Stimulated activated naive CD8-positive, alpha-beta T cell treated with anti-CD3 and anti-CD28 coated beads, Interleukin-15, Interleukin-2, amounts not matched to agents 100 U/mL and 50 U/mL, for 24 hours (primary cell): ENCODE measurements around the gene U2AF2.

ENCODE experiments used
- ATAC-seq: fragments of 150-1000 bp; cut with Tn5 transposase; one replicate; pipeline ENCODE4 v1.10.0; 2021
- DNase-seq: peaks from one replicate; pipeline ENCODE4 v3.0.0; 2021

The U2AF2 gene

GRCh38 chr19:55656988-55657747 is 2.3 kb downstream of the U2AF2 start:
- no peak for ATAC-seq
- DNase-seq, result no peak

DNA sequence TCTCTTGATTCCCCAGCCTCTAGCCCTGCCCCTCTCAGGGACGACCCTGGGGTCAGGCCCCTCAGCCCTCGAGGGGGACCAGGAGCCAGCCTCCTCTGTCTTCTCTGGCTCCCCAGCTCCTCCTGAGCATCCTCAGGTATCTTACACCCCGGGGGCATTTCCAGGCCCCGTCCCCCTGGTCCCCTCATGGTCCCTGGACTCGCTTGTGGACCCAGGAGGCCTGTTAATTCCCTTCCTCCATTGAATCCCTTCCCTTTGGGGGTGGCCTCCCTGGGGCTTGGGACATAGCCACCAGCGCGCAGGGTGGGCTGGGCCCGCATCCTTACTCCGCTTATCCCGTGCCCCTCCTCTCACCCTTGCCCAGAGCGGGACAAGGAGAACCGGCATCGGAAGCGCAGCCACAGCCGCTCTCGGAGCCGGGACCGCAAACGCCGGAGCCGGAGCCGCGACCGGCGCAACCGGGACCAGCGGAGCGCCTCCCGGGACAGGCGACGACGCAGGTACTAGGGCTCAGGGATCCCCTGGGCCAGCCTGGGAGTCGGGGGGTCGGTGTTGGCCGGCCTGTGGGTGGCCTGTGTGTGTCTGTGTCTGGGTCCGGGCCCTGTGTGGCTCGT is 4.1 kb downstream of the U2AF2 start:
- DNase-seq, result no peak
- no peak for ATAC-seq

DNA sequence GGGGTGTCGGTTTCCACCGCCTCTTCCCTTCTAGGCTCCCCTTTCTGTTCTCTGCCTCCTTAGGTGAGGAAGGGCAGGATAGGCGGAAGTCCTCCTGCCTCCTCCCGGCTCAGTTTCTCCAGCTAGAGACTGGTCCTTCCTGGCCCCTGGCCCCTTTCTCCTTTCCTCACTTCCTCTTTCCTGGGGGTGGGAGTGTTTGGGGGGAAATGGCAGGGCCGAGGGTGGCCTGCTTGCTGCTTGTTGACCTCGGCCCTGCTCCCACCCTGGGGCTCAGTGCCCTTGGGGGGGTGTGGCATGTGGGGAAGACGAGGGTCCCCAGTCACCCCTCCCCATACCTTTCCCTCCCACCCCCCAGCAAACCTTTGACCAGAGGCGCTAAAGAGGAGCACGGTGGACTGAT is 5.0 kb downstream of the U2AF2 start:
- ATAC-seq, result no peak
- no peak for DNase-seq

DNA sequence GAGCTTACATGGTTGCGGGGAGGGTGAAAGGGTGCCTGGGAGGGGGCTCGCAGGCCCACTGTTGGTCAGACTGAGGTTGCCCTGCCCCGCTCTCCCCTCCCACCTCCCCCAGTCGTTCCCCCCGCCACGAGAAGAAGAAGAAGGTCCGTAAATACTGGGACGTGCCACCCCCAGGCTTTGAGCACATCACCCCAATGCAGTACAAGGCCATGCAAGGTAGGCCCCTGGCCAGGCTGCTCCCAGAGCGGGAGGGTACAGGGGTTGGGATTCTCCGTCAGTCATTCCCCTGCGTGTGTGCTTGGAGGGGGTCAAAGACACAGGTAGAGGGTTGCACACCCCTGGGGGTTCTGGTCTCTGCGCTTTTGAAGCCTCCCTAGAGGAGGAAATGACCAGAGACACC is 5.6 kb downstream of the U2AF2 start:
- ATAC-seq, result no peak
- DNase-seq, result no peak

GRCh38 chr19:55660991-55661390 is 6.2 kb downstream of the U2AF2 start:
- ATAC-seq (no peak), DNase-seq (no peak)

DNA sequence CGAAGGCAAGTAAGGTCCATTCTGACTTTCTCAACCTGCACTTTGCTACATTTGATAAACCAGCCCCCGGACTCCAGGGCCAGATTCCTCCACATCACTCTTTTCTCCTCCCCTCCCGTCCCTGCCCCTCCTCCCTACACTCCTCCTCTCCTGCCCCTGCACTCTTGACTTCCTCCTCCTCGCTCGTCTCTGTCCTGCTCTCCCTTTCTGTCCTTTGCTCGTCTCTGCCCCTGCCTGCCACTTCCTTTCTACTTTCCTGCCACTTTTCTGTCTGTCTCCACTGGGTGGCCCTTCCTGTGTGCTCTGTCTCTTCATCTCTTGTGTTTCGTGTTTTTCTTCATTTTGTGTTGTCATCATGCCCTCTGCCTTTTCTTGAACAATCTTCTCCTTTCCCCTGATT is 7.0 kb downstream of the U2AF2 start:
- ATAC-seq (no peak), DNase-seq (no peak)

- ATAC-seq (no peak), DNase-seq (no peak)
Measured at GRCh38 chr19:55663846-55664536, 9.2 kb downstream of the U2AF2 start.

DNA sequence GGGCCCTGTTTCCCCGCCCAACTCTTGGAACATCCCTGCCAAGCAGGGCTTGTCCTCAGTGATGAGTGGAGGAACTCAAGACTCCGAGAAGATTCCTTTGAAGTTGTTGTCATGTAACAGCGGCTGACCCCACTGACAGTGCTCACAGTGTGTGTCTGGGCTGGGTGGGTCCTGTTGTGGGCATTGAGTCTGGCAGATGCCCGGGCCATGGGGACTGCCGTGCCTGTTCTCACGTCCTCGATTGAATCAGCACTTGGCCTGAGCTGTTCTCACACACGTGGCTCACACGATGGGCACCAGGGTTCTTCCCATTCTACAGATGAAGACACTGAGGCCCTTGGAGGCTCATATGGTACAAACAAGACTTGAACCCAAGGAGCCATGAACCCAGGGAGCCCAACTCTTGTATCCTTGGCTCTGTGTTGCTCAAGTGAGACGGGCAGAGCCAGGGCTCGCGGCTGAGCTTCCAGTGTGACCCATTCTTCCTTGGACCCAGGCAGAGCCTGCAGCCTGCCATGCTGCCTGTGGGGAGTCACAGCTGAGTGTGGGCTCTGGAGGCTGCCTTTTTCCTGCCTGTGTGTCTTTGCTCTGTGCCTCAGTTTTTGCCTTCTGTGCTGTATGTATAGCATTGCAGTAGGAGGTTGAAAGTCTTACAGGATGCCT is 11.6 kb downstream of the U2AF2 start:
- DNase-seq (no peak), ATAC-seq (no peak)

GRCh38 chr19:55667006-55667381 is 12.2 kb downstream of the U2AF2 start:
- ATAC-seq (no peak), DNase-seq (no peak)

DNA sequence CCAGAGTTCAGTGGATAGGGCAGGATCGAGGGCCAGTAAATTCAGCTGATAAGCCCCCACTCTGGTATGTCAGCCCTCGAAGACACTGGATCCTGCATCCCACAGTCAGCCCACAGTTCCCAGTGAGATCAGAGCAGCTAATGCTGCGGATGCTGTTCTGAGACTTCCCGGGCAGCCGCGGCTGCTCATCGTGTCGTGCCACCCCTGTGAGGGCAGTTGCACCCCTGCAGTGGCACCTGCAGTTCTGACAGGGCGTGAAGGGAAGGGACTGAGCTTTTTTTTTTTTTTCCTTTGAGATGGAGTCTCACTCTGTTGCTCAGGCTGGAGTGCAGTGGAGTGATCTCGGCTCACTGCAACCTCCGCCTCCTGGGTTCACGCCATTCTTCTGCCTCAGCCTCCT is 12.7 kb downstream of the U2AF2 start:
- ATAC-seq (no peak), DNase-seq (no peak)

- DNase-seq (no peak), ATAC-seq (no peak)
Measured at GRCh38 chr19:55667958-55668357, 13.1 kb downstream of the U2AF2 start.

DNA sequence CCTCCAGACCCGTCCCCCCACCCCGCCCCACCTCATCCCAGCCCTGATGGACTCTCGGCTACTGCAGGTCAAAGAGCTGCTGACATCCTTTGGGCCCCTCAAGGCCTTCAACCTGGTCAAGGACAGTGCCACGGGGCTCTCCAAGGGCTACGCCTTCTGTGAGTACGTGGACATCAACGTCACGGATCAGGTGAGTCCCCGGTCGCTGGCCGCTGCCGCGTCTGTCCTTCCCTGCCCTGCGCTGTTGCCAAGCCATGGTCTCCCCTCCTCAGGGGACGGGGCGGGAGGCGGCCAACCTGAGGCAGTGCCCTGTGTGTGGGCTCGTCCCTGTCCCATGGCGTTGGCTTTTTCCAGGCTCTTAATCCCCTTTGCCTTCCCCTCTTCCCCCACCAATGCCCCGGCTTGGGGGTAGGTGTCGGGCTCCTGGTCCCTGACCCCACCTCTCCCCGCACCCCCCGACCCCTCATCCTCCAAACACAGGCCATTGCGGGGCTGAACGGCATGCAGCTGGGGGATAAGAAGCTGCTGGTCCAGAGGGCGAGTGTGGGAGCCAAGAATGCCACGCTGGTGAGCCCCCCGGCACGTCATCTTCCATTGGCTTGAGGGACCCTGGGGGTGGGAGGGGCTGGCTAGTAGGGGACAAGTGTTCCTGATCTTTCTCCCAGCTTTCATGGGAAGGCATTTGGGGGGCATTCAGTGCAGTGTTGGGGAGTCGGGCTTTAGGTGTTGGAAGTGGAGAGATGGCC is 13.9 kb downstream of the U2AF2 start:
- DNase-seq (no peak), ATAC-seq (no peak)

DNA sequence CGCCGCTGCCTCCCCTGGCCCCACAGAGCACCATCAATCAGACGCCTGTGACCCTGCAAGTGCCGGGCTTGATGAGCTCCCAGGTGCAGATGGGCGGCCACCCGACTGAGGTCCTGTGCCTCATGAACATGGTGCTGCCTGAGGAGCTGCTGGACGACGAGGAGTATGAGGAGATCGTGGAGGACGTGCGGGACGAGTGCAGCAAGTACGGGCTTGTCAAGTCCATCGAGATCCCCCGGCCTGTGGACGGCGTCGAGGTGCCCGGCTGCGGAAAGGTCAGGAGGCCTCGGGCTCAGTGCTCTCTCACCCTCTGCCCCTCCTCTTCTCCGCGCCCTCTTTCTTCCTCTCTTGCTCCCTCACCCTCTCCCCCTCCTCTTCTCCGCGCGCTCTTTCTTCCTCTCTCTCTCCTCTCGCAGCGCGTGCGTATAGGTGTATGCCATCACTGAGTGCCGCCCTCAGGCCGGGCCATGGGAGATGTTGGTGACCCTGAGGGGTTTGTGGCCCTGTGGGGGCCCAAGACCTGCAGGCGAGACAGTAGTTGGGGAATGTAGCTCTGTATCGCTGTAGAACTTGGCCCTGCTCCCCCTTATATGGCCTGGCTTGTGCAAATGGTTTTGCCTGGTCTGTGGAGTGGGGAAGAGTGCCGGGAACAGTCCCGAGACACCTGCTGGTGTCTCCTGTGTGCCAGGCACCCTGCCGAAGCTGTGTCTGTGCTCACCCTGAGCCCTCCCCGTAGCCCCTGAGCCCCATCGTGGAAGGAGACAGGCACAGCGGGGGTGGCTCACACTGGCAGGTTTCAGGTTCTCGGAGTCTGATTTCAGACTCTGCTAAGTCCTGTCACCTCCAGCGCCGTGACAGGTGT is 14.8 kb downstream of the U2AF2 start:
- DNase-seq (no peak), ATAC-seq (no peak)

DNA sequence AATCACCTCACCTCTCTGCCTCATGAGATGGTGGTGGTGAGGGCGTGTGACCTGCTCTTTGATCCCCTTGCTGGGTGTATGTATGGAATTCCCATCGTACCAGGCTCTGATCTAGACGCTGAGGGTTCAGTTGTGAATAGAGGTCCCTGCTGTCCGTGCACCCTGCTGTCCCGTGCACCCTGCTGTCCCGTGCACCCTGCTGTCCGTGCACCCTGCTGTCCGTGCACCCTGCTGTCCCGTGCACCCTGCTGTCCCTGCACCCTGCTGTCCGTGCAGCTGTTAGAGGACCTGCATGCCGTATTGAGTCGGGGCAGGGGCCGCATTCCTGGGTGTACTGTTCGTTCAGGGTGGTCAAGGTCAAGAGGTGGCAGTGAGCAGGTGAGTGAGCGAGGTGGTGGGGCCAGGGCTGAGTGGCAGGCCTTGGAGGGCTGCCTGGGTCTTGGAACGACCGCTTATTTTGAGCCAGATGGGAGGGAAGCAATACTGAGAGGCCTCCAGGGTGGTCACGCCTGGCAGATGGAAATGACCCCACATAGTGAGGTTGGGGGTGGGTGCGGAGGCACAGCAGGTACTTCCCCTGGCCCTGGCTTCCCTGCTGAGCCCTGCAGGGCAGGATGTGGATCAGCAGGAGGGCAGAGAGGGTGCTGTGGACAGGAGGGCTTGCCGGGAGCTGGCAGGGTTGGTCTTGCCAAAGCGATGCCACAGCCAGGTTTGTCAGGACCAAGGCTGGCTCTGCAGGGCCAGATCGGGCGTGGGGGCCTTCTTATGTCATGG is 15.6 kb downstream of the U2AF2 start:
- DNase-seq (peak; percentile 22), ATAC-seq (no peak)

DNA sequence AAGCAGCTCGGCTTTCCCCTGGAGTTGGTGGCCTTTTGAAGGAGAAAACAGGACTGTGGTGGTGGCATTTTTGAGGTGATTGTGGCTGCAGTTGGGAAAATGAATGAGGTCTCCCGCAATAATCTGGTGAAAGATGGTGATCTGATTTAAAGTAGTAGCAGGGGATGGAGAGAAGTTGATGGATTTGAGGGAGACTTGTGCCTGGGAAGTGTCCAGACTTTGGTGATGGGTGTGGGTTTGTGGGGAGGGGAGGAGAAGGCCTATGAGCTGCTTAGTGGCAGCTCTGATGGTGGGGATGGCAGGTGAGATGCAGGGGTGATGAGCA is 16.2 kb downstream of the U2AF2 start:
- ATAC-seq, result no peak
- no peak for DNase-seq

DNA sequence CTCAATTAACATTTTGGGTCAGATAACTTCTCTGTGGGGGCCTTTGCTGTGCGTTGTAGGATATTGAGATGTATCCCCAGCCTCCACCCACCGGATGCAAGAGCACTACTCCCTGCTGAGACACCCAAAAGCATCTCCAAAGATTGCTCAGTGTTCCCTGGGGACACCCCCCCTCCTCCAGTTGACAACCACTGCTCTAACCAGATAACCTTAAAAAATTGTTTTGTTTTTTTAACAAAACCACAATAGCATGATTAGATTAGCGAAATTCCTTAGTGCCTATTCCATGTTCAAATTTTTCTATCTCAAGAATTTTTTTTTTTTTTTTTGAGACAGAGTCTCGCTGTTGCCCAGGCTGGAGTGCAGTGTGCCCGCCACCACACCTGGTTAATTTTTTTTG is 17.6 kb downstream of the U2AF2 start:
- ATAC-seq (no peak), DNase-seq (no peak)

DNA sequence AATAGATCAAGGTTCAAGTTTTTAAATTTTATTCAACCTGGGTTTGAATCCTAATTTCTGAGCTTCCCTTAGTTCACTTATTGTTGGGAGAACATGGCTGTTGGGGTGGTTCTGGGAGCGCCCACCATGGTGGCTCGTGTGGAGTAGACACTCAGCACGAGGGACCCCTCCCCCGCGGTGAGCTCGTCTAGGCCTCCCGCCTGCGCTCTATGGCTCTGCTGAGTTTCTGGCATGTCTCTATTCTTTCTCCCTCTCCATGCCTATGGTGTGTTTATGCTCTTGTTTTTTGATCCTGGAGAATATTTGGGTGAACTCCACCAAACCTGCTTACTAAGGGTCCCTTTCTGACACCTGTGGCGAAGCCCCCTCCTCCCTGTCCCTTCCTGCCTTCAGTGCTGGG is 18.6 kb downstream of the U2AF2 start:
- ATAC-seq (no peak), DNase-seq (no peak)

DNA sequence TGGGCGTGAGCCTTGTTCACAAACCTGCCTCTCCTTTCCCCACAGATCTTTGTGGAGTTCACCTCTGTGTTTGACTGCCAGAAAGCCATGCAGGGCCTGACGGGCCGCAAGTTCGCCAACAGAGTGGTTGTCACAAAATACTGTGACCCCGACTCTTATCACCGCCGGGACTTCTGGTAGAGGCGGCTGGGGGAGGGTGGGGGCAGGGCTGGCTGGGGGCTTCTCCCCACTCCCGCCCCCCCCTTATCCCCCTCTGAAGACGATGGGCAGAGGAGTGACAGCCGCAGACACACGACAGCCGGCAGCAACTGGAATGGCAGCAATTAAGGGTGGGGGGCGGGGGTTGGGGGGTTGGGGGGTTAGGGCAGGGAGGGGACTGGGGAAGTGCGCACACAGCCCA is 19.1 kb downstream of the U2AF2 start:
- ATAC-seq (no peak), DNase-seq (no peak)

DNA sequence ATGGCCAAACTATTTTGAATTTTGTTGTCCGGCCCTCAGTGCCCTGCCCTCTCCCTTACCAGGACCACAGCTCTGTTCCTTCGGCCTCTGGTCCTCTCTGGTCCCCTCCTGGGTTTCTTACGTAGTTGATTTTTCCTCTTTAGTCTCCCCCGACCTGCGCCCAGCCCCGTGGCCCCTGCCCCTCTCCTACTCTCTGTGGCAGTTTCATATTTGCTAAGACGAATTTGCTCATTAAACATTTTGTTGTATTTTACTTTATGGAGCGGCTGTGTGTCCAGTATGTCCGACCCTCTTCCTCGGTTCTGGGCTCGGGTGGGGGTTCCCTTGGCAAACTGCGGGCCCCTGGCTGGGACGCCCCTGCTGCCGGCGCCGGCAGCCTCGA is 19.6 kb downstream of the U2AF2 start:
- ATAC-seq, result no peak
- DNase-seq, result no peak

DNA sequence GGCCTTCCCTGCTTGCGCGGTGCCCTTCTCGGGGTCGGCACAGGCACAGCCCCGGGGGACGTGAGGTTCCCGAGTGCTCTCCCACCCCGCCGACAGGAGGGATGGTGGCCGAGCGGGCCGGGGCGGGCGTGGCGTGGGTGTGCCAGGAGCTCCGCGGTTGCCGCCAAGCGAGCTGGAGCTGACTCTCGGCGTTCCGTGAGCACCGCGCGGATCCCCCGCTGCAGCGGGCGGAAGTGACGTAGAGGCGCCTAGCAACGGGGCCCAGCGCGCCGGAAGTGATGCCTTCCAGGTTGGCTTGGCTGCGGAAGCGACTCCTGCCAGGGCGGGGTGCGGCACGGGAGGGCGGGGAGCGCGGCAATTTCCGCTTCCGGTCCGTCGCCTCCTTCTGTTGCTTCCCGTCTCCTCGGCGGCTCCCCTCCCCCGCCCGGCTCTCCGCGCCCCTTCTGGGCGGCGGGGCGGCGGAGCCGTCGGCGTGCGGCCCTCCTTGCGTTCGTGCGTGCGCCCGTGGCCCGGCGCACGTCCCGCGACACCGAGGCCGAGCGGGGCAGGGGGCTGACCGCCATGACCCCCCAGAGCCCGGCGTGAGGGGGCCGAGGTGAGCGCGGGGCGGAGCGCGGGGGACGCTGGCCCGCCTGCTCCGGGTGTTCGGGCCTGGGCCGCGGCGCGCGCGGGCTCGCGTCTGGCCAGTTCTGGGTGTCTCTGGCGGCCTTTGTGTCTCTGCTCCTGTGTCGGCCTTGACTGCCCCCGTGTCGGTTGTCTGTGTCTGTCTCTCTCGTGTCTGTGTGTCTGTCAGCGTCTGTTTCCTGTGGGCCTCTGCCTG is 20.2 kb downstream of the U2AF2 start, which contains the start of gene EPN1:
Gene EPN1 (plus strand): TSS at position 386 of the 820 bp plus-strand sequence. CDS start 3,402 bp downstream, outside the sequence.
- DNase-seq (peak; percentile 98), ATAC-seq (peak; percentile 91)
